ENCODE data around the gene BRI3. TPM values are rescaled to one million over a fixed set of nuclear protein-coding genes. Genes with fewer than 3 reads are reported as not detected.

BRI3 gene
- total RNA-seq, 4 donors from 2014 or later = 39.0 to 51.4 (median 45.5) TPM

DNA sequence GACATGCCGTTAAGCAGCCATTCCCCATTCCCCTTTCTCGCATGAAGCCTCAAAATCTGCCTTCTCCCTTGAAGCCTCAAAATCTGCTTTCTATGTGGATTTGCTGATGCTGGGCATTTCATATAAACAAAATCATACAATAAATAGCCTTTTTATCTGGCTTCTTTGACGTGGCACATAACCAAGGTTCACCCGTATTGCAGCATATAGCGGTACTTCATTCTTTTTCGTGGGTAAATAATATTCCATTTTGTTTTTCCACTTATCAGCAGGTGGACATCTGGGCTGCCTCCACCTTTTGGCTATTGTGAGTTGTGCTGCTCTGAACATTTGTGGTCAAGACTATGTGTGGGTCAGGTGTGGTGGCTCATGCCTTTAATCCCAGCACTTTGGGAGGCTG lies 57.0 kb downstream of the BRI3 start:
- TF ChIP-seq POLR2AphosphoS5 (IDR thresholded peaks at IDR 0.05) (no peak), EP300 (IDR thresholded peaks at IDR 0.05) (no peak), POLR2A (IDR thresholded peaks at IDR 0.05) (no peak)
- TF ChIP-seq, protein P1, sequence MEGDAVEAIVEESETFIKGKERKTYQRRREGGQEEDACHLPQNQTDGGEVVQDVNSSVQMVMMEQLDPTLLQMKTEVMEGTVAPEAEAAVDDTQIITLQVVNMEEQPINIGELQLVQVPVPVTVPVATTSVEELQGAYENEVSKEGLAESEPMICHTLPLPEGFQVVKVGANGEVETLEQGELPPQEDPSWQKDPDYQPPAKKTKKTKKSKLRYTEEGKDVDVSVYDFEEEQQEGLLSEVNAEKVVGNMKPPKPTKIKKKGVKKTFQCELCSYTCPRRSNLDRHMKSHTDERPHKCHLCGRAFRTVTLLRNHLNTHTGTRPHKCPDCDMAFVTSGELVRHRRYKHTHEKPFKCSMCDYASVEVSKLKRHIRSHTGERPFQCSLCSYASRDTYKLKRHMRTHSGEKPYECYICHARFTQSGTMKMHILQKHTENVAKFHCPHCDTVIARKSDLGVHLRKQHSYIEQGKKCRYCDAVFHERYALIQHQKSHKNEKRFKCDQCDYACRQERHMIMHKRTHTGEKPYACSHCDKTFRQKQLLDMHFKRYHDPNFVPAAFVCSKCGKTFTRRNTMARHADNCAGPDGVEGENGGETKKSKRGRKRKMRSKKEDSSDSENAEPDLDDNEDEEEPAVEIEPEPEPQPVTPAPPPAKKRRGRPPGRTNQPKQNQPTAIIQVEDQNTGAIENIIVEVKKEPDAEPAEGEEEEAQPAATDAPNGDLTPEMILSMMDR (IDR thresholded peaks at IDR 0.05) = no peak
- no peak for ATAC-seq
- Histone ChIP-seq H3K9me3 (no peaks in the 10 kb centered on the region), H3K27ac (no peak overlapping the region), H3K36me3 (no peaks in the 10 kb centered on the region), H3K4me1 (no peaks in the 10 kb centered on the region), H3K4me3 (no peak overlapping the region), H3K27me3 (no peaks in the 10 kb centered on the region)
- WGBS, 2 donors (ENCODE audit: low coverage in 1 of 2) = 88 to 90% methylated on average over 5 to 6 of the region's 6 CpGs

DNA sequence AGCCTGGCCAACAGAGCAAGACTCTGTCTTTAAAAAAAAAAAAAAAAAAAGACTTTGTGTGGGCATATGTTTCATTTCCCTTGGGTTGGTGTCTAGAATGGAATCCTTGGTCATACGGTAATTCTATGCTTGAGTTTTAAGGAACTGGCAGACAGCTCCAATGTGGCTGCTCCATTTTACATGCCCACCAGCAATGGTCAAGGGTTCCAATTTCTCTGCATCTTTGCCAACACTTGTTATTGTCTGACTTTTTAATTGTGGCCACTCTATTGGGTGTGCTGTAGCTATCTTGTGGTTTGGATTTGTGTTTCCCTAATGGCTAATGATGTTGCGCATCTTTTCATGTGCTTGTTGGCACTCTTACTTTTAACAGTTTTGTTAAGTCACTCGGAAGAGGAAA lies 57.6 kb downstream of the BRI3 start:
- Histone ChIP-seq H3K27me3 (no peaks in the 10 kb centered on the region), H3K4me3 (no peak overlapping the region), H3K36me3 (no peaks in the 10 kb centered on the region), H3K9me3 (no peaks in the 10 kb centered on the region), H3K4me1 (no peaks in the 10 kb centered on the region), H3K27ac (no peak overlapping the region)
- TF ChIP-seq, protein P1 (IDR thresholded peaks at IDR 0.05) = no peak
- TF ChIP-seq POLR2AphosphoS5 (IDR thresholded peaks at IDR 0.05) (no peak), POLR2A (IDR thresholded peaks at IDR 0.05) (no peak), EP300 (IDR thresholded peaks at IDR 0.05) (no peak)
- ATAC-seq = no peak
- WGBS, 2 donors (ENCODE audit: low coverage in 1 of 2) = 100% methylated on average over 2 of the region's 3 CpGs

DNA sequence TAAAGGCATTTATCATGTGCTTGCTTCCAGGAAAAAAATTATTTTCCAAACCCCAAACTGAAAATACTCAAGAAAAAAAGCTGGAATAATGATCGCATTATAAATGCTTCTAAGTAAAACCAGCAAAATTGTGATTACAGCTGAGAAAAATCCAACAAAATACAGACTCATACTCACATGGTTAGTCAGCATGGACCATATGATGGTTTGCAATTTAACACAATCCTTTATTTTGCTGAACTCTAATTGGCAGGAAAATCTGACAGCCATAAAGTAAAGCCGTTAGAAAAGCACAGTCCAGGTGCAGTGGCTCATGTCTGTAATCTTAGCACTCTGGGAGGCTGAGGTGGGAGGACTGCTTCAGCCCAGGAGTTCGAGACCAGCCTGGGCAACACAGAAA lies 59.6 kb downstream of the BRI3 start:
- no peak for ATAC-seq
- Histone ChIP-seq H3K9me3 (no peaks in the 10 kb centered on the region), H3K4me3 (no peak overlapping the region), H3K36me3 (no peaks in the 10 kb centered on the region), H3K27me3 (no peaks in the 10 kb centered on the region), H3K27ac (no peak overlapping the region), H3K4me1 (no peaks in the 10 kb centered on the region)
- 51 to 90% methylated on average over 2 to 3 of the region's 3 CpGs for WGBS, 2 donors (ENCODE audit: low coverage in 1 of 2)
- no peak for TF ChIP-seq EP300 (IDR thresholded peaks at IDR 0.05)
- TF ChIP-seq, protein P1 (IDR thresholded peaks at IDR 0.05) = no peak
- no peak for TF ChIP-seq POLR2A (IDR thresholded peaks at IDR 0.05)
- no peak for TF ChIP-seq POLR2AphosphoS5 (IDR thresholded peaks at IDR 0.05)

Other genes with a start within 250 kb of the BRI3 start
- gene LMTK2, start 174.8 kb upstream of the BRI3 start, total RNA-seq = 10 to 100 TPM; 16.0 to 34.5 (median 22.1) TPM
- gene BHLHA15, start 70.2 kb upstream of the BRI3 start, total RNA-seq = under 1 TPM in 1 of 4 donors, not detected in 3; 0.81 TPM
- 10 to 100 TPM; 18.6 to 22.3 (median 20.4) TPM for gene TECPR1, start 29.5 kb upstream of the BRI3 start, total RNA-seq
- 1 to 10 TPM in 3 of 4 donors, under 1 TPM in 1; 0.13 to 6.7 (median 2.1) TPM for gene BAIAP2L1, start 119.4 kb downstream of the BRI3 start, total RNA-seq